RWPE1 (cell line): Measurements from ENCODE around the gene TNFRSF13B.
"Not testable (repeated sequence)": the region's sequence is repeated elsewhere in the genome, so short reads cannot be mapped to it uniquely, and the experiment has no call there.

Source experiments
- CTCF ChIA-PET: fragments of 350-600 bp; sonication (Branson Sonifier 250); formaldehyde crosslinking; extraction: SDS; loops from one replicate; lab custom pipeline; 2021; lab: Yijun Ruan, JAX
- POLR2A ChIA-PET: fragments of 400-600 bp; formaldehyde crosslinking; extraction: SDS; loops from one replicate; lab custom pipeline; 2020; ENCODE audit warnings: antibody characterized with exemption; ENCODE audit not compliant: low non-redundant PET; lab: Yijun Ruan, JAX
- DNase-seq: peaks from one replicate; pipeline ENCODE4 v3.0.0; 2012; ENCODE audit warnings: low spot score
- H3K27ac ChIP-seq: fragments of 450-650 bp; 2 replicates; pipeline ENCODE4 v1.5.1; 2017
- TF ChIP-seq, protein P1 (sequence below): fragments of 450-650 bp; conservative IDR thresholded peaks from 2 replicates; pipeline ENCODE4 v1.5.1; 2017; ENCODE audit warnings: low read depth, mild to moderate bottlenecking

Gene TNFRSF13B

DNA sequence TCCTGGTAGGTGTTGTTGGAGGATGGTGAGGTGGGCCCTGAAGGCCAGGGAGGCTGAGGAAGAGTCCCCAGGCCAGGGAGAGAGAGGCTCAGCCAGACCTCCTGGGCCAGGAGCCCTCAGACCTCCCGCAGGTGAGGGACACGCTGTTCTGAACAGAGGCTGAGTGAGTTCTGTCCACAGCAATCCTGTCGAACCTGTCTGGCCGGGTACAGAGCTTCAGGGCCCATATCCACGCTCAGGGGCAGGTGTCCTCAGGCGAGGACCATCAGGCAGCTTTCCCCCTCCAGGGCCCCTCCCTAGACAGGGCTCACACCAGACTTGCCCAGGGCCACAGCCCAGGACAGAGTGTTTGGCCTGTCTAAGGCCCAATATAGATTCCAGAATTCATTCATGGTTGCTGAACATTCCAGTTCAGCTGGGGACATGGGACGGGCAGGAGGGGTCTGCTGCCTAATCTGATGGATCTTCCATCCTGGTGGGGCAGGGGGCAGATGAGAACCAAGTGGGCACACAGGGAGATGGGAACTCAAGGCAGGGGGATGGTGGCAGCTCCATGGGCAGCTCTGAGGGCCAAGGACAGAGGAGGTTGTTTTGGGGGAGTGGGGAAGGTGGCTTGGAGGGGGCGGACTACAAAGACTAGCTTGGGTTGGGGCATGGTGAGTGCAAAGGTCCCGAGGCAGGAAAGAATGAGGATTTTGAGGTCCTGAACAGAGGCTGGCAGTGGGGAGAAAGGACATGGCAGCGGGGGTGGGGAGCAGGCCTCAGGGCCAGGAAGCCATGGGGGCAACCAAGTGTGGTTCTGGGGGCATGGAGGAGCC lies 46.9 kb upstream of the TNFRSF13B start:
- POLR2A ChIA-PET = interaction anchor here (0.7 kb wide), 1 partner anchor 9 kb away, joined by 3 read pairs; no protein-coding TSS in a partner anchor

DNA sequence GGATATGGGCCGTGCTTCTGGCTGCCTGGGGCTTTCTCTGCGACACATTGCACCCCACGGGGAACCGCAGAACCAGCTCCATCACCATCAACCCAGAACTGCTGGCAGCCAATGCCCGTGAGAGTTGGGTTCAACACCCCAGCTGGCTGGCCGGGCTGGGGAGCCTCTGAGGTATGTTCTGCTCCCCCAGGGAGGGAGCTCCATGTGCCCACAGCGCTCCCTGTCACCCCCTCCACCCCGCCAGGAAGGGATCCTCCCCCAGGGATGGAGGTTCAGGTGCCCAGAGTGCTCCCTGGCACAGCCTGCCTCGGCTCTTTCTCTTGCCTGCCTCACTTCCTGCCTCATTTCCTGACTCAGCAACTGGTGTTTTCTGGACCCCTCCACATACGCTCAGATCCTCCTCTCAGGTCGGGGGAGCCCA lies 46.1 kb upstream of the TNFRSF13B start:
- TF ChIP-seq, protein P1, sequence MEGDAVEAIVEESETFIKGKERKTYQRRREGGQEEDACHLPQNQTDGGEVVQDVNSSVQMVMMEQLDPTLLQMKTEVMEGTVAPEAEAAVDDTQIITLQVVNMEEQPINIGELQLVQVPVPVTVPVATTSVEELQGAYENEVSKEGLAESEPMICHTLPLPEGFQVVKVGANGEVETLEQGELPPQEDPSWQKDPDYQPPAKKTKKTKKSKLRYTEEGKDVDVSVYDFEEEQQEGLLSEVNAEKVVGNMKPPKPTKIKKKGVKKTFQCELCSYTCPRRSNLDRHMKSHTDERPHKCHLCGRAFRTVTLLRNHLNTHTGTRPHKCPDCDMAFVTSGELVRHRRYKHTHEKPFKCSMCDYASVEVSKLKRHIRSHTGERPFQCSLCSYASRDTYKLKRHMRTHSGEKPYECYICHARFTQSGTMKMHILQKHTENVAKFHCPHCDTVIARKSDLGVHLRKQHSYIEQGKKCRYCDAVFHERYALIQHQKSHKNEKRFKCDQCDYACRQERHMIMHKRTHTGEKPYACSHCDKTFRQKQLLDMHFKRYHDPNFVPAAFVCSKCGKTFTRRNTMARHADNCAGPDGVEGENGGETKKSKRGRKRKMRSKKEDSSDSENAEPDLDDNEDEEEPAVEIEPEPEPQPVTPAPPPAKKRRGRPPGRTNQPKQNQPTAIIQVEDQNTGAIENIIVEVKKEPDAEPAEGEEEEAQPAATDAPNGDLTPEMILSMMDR = no peak
- POLR2A ChIA-PET = no interaction called here
- CTCF ChIA-PET = no interaction called here
- peak overlapping the region; percentile 53; the same call in 1 of the 2 replicates for H3K27ac ChIP-seq
- no peak for DNase-seq

More for the DNA sequence above, 46.9 kb upstream of the TNFRSF13B start:
- H3K27ac ChIP-seq = peak overlapping the region; percentile 53
- peak; percentile 36 for DNase-seq
- TF ChIP-seq, protein P1 = no peak
- CTCF ChIA-PET = interaction anchor here (0.6 kb wide), 1 partner anchor 767 kb away, joined by 3 read pairs; no protein-coding TSS in a partner anchor

DNA sequence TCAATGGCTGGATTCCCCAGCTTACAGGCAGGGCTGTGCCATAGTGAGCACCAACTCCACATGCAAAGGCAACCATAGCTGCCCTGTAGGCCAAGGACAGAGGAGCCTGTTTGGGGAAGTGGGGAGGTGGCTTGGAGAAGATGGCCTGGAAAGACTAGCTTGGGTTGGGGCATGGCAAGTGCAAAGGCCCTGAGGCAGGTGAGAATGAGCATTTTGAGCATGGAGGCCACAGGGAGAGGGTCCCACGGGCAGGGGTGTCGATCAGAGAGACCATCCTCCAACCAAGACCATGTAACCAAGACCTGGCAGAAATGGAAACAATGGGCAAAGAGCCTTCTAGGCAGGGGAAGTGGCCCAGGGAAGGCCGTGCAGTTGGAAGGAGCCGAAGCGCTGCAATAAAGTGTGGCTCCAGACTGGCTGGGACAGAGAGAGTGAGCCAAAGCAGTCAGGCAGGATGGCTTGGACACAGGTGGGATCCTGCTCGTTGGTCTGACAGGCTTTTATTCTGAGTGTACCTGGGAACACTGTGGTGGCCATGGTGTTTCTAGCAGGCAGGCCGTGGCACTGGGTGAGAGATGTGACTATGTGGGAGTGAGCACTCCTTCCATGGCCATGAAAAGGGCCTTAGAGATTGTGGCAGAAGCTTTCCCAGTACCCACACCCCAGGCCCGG lies 45.6 kb upstream of the TNFRSF13B start:
- H3K27ac ChIP-seq = peak overlapping the region; percentile 53
- CTCF ChIA-PET = no interaction called here
- no peak for DNase-seq
- POLR2A ChIA-PET = no interaction called here
- TF ChIP-seq, protein P1 = no peak

DNA sequence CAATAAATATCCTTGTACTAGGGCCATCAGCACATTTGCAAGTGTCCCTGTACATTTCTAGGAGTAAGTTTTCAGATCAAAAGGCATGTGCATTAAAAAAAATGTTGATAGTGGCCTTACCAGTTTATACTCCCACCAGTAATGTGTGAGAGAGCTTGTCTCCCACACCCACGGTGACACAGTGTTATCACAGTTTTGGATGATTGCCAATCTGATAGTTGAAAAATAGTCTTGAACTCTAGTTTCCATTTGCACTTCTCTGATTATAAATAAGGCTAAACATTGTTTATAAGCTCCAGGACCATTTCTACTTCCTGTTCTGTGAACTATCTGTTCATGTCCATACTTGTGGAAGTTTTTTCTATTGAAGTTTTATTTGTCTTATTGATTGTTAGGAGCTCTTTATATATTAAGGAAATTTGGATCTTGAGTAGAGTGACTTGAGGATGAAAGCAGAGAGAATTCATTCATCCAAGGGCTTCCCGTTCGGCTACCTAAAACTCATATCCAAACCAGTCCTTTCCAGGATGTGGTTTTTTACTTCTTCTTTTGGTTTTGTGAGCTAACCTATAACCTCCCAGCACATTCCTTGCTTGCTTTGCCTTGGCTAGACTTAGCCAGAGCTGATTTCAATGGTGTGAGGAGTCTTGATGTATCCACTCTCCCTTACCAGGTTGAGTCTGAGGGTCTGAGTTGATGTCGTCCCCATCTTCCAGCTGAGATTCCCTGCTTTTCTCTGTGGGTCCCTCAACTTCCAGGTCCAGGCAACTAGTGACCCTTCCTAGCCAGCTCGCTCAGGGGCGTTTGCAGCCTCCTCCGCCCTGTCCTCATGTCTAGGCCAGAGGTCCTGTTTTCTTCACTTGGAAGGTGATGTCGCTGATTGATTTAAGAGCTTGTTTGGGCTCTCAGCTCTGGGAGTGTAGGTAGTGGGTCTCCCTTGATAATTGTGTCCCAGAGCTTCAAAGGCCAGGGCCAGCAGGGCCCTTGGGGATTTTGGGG lies 44.6 kb upstream of the TNFRSF13B start:
- POLR2A ChIA-PET, DNase-seq, CTCF ChIA-PET: not testable (repeated sequence)
- H3K27ac ChIP-seq = peak overlapping the region; percentile 53

DNA sequence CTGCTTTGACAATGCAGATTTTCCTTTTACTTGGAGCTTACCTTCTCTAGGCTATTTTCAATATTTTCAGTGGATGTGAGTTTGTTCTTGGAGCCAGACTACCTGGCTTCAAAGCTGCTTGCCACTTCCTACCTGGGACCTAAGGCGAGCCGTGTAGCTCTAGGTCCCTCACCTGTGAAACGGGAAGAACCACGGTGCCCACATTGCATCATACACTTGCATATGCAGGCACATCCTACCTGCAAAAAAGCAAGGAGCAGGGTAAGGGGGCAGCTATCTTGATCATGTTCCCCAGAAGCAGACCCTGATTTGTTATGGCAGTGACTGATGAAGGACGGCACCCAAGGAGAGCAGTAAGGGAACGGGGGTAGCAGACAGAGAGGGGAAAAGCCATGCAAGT lies 43.3 kb upstream of the TNFRSF13B start:
- TF ChIP-seq, protein P1 = no peak
- peak overlapping the region; percentile 82 for H3K27ac ChIP-seq
- ChIA-PET POLR2A (interaction anchor here (1.0 kb wide), 1 partner anchor 48 kb away, joined by 4 read pairs; no protein-coding TSS in a partner anchor), CTCF (no interaction called here)
- DNase-seq = no peak

DNA sequence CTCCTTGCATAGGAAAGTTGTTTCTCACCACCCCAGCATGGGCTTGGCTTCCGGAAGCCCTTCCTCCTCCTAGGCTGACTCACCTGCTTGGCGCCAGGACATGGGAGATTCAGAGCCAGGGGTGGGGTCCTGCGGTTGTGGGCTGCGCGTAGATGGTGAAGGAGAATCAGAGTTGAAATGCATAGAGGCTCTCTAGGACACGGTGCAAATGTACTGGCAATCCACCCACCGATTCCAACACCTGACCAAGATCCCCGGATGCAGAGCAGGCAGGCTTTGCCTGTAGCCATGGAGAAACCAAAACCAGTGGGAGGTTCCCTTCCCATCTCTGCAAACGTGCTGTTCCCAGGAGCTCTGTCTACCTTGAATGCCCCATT lies 42.8 kb upstream of the TNFRSF13B start:
- POLR2A ChIA-PET = interaction anchor here (1.0 kb wide), 1 partner anchor 48 kb away, joined by 4 read pairs; no protein-coding TSS in a partner anchor
- DNase-seq = peak; percentile 69
- H3K27ac ChIP-seq = peak overlapping the region; percentile 82
- CTCF ChIA-PET = not testable (repeated sequence)

DNA sequence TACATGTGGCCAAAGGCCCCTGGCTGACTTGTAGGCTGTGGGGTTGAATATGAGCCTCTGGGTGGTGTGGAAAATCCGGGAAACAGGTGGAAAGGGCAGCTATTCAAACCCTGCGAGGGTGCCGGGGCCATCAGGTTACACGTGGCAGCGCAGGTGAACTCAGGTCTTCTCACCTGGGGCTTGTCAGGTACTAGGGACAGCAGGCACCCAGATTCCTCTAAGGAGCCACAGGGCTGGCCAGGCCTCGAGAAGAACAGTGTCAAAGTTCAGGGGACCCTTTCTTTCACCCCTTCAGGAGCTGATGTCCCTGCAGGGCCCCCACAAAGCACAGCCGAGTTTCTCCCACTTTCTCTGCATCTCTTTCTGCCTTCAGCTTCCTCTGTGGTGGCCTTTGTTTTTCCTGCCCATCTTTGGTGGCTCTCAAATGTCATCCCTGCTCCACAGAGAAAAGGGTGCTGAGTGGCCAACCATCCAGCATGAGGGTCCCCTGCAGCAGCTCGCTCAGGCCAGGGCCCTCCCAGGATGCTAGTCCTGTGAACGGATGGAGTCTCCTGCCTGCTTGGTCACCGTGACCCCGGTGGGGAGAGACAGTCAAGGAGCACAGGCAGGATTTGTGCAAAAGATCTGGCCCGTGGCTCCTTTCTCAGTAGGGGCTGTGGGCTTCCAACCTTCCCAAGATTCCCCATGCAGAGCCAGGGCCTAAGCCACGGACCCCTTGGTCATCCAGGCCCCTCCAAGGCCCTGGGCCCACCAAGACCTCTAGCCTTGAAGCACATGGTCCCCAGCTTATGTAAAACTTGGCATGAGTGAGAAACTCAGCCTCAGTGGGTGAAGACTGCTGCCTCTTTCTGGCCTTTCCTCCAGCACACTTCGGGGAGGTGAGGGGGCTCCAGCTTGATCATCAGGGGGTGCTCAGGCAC lies 42.2 kb upstream of the TNFRSF13B start:
- POLR2A ChIA-PET, CTCF ChIA-PET, DNase-seq: not testable (repeated sequence)
- peak overlapping the region; percentile 82 for H3K27ac ChIP-seq

DNA sequence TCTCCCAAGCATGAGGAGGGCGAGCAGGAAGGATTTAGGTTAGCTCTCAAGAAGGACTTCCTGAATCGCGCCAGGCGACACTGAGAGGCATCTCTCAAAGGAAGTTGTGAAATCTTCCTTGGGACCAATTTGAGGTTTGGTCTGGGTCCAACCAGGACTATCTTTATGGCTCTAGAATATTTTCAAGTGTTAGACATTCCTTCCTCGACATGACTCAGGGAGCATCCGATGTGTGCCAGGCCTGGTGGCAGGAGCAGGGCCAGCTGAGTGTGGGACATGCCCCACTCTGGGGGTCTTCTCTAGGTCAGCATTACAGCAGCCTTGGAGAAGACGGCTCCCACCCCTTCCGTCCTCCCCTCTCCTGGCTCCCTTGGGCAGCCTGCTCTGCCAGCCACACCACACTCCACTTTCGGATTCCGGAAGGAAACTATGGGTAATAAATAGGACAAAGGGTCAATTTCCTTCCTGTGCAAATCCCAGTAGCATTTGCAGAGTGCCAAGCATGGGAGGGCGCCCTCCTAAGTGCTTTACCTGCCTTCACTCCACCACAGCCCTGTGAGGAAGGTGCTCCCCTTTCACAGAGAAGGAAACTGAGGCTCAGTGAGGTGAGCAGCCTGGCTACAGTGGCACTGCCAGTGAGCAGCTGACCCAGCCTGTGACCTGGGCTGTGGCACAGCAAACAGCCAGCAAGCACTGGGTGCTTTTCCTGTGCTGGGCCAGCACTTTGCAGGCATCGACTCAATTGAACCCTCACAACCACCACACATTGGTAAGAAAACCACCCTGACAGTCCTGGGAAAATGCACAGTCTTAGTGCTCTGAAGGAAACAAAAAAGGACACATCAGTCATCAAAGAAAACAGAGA lies 39.4 kb upstream of the TNFRSF13B start:
- CTCF ChIA-PET, POLR2A ChIA-PET, DNase-seq, H3K27ac ChIP-seq: not testable (repeated sequence)

DNA sequence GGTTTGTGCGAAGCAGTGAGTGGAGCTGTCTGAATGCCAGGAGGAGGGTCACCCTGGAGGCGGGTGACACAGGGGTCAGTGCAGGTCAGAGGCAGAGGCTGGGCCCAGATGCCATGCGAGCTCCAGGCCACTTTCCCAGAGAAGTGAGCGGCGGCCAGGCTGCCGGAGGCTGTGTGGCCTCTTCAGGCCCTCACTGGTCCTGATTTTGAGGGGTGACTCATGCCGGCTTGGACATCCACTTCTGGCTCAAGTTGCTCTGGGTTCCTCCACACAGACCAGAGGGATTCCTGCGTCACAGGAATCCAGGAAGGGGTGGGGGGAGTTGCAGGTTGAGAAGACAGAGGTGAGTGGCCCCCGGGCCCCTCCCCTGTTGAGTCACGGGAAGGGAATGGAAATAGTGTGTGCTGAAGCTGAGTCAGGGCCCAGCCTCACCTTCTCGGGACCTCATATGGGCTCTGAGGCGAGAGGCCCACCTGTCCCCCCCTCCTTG lies 38.7 kb upstream of the TNFRSF13B start:
- CTCF ChIA-PET, POLR2A ChIA-PET, H3K27ac ChIP-seq: not testable (repeated sequence)

More for the DNA sequence above, 38.7 kb upstream of the TNFRSF13B start:
- not testable (repeated sequence) for DNase-seq
